GM18867 (cell line): ENCODE results near the gene SLC7A9.

ENCODE experiments used
- ATAC-seq: cut with Tn5 transposase; IDR thresholded peaks from one replicate; pipeline ENCODE4 v1.9.1; 2021; ENCODE audit warnings: mild to moderate bottlenecking, moderate library complexity; ENCODE audit not compliant: unreplicated experiment

Gene SLC7A9

GRCh38 chr19:32869369-32869965, at the start of gene SLC7A9:
SLC7A9 (minus strand) TSS chr19:32869767; CDS start chr19:32868534, 1,233 bp downstream.
- ATAC-seq: no peak

GRCh38 chr19:32919365-32919764, 49.8 kb upstream of the SLC7A9 start:
- no peak for ATAC-seq

DNA sequence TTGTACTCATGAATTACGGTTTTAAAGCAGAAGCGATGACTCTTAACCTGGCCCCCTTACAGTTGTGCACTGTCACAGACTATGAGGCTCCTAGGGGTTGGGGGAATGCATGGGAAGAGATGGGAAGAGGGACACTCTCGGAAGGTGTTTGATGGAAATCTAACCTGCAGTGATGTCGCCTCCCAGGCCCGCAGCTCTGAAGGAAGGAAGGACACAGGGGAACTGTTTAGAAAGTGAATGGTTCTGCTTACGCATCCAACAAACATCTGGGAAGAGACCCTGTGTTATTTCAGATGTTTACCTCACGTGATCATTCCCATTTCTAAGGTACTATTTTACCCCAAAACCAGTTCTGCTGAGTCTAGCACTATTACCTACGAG, 48.0 kb upstream of the SLC7A9 start:
- no peak for ATAC-seq

GRCh38 chr19:32916969-32917615, 47.5 kb upstream of the SLC7A9 start:
- ATAC-seq: no peak

DNA sequence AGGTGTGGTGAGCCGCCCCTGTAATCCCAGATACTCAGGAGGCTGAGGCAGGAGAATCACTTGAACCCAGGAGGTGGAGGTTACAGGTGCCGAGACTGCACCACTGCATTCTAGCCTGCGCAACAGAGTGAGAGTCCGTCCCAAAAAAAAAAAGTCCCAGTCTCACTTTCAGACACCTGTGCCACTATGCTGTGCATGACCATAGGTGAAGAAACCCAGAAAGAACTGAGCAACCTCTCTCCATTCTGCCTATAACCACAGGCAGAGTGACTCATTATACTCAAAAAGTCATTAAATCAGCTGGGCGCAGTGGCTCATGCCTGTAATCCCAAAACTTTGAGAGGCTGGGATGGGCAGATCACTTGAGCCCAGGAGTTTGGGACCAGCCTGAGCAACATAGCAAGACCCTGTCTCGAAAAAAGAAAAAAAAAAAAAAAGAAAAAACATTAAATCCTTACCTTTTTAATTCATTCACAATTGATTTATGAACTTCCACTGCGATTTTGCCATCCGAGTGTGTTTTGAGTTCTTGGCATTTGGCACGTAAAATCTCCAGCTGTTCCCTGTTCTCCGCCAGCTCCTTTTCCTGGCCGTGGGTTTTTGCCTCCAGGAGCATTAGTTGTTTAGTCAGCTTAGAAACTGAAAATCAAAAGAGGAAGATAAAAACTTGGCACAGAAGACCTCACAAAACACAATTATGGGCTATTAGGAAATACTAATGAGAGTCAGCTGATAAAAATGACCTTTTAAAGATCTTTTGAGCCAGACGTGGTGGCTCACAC, 45.5 kb upstream of the SLC7A9 start:
- ATAC-seq: no peak

DNA sequence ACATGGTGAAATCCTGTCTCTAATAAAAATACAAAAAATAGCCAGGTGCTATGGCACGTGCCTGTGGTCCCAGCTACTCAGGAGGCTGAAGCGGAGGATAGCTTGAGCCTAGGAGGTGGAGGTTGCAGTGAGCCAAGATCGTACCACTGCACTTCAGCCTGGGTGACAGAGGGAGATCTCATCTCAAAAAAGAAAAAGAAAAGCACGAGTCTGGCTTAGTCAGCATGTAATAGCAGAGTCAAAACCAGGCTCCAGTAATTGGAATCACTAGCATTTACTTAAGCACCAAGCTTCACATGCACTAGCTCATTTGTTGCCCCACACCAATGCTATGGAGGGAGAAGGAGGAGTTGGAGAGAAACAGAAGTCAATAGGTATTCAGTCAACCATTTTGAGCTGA, 41.9 kb upstream of the SLC7A9 start:
- no peak for ATAC-seq

DNA sequence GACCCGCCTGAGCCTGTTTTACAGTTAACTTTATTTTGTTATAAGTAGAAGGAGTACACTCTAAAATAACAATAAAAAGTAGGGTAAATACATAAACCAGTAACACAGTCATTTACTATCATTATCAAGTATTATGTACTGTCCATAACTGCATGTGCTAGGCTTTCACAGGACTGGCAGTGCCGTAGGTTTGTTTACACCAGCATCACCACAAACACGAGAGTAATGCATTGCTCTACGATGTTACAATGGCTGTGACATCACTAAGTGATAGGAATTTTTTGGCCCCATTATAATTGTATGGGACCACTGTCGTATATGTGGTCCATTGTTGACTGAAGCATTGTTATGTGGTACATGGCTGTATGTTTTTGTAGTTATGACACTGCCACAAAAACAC, 41.3 kb upstream of the SLC7A9 start:
- no peak for ATAC-seq

GRCh38 chr19:32910094-32910493, 40.5 kb upstream of the SLC7A9 start:
- ATAC-seq: no peak

DNA sequence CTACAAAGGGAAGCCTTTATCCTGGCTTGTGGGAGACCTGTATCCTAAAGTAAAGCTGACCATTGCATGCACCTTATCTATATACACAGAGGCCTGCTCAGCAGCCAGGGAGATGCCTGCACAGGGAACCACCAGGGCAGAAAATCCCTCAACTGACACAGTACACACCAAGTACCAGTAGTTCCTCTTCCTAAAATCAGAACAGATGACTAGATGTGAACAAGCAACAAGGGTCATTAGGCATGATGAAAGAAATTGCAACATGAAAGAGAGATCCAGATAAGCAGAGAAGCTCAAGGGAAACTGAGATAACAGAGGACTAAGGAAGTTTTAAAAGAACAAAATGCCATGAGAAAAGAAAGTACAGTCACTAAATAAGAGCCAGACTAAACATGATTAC, 39.7 kb upstream of the SLC7A9 start:
- no peak for ATAC-seq

GRCh38 chr19:32908641-32909190, 39.1 kb upstream of the SLC7A9 start:
- no peak for ATAC-seq

DNA sequence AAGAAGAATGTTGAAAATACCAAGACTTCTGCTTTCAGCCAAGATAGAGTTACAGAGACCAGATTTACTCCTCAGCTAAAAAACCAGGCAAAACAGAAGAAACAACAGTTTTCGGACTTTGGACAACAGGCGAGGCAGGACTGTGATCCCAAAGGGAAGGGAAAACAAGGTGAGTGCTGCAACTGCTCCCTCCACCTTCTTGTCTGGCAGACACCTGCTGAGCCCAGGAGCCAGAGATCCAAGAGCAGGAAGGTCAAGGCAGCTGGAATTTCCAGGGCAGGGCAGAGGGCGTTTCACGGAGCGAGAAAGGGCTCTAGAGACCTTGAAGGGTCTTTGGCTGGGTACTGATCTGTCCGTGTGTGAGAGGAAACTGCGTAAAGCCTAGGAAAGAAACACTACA, 32.9 kb upstream of the SLC7A9 start:
- no peak for ATAC-seq

- no peak for ATAC-seq
These were observed 32.1 kb upstream of the SLC7A9 start for GRCh38 chr19:32901504-32902161.

DNA sequence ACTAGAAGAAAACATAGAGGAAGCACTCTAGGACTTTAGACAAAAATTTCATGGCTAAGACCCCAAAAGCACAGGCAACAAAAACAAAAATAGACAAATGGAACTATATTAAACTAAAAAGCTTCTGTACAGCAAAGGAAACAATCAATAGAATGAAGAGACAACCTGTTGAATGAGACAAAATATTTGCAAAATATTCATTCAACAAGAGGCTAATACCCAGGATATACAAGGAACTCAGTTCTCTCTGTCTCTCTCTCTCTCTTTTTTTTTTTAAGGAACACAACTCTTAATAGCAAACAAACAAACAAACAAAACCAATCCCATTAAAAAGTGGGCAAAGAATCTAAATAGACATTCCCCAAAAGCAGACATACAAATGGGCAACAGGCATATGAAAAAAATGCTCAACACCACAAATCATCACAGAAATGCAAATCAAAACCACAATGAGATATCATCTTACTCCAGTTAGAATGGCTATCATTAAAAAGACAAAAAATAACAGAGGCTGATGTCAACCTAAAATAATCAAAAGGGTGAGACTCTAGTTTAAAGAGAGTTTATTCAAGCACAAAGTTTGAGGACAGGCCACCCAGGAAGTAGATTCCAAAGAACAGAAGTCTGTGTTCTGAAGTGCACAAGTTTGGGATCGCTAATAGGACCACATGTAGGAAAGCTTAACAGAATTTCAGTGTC, 27.1 kb upstream of the SLC7A9 start:
- ATAC-seq: no peak

DNA sequence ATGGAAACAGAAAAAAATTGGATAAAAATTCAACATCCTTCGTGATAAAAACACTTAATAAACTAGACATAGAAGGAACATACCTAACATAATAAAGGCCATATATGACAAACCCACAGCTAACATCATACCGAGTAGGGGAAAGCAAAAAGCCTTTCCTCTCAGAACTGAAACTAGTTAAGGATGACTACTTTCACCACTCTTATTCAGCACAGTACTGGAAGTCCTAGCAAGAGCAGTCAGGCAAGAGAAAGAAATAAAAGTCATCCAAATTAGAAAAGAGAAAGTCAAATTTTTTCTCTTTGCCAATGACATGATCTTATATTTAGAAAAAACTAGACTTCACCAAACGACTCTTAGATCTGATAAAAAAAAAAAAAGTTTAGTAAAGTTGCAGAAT, 25.8 kb upstream of the SLC7A9 start:
- ATAC-seq: peak; percentile 55

DNA sequence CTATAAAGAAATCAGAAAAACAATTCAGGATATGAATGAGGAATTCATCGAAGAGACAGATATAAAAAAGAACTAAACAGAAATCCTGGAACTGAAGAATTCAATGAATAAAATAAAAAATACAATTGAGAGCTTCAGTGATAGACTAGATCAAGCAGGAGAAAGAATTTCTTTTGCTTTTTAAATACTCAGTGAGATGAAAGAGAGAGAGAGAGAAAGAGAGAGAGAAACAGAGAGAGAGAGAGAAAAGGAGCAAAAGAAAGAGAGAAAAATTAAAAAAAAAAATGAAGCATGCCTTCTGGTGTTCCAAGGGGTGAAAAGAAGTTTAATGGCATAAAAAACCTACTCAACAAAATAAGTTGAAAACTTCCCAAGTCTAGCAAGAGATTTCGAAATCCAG, 22.0 kb upstream of the SLC7A9 start:
- no peak for ATAC-seq

- no peak for ATAC-seq
These were observed 21.3 kb upstream of the SLC7A9 start for GRCh38 chr19:32890841-32891240.

- ATAC-seq: no peak
These were observed 20.8 kb upstream of the SLC7A9 start for GRCh38 chr19:32890326-32890725.

GRCh38 chr19:32889137-32889934, 19.8 kb upstream of the SLC7A9 start:
- no peak for ATAC-seq

DNA sequence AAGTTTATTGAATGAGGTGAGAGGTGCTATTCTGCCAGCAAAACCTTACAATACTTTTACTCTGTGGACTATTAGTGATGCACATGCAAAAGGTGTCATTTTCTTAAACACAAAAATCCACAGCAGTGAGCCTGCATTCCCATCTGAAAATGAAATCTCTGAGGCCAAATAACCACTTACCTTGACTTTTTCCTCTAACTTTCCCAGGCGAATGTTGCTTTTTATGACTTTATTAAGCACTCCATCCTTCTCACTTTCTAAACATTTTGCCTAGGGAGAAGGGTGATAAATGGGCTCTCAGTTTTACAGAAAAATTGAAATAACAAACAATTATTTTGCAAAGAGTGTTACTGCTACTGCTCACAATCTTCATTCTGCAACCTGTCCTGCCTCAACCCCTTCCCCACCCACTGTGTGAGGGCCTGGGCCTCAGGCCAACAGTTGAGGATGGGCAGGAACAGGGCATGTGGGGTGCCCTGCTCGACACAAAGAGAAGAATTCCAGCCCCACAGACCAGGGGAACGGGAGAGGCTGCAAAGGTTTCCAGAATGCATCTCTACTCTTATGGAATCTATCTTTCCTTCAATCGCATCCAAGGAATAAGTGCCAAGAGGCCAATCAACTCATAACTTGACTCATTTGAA, 18.1 kb upstream of the SLC7A9 start:
- ATAC-seq: no peak
